ENCODE results near the gene GCGR.

Gene GCGR

DNA sequence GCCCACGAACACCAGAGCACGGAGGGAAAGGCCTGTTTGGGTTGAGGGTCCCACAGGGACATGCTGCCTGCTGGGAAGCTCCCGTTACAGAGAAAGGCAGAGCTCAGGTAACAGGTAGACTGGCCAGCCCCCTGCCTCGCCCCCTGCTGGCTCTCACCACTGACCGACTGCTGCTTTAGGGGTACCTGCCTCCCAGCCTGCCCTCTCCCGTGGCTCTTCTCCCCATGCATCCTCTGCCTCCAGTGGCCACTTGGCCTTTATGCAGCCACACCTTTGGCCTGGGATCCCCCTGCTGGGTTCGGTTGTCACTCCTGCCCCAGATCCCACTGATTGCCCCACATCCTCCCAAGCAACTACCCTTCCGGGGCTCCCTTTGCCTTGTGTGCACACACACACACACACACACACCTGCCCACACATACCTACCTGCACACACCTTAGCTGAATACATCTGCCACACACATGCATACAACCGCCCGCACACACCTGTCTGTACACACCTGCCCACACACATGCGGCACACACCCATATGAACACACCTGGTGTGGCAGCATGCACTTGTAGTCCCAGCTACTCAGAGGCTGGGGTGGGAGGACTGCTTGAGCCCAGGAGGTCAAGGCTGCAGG, 22.0 kb downstream of the GCGR start:
- H3K27ac ChIP-seq = no peak overlapping the region
- H3K9me3 ChIP-seq (ENCODE audit: severe bottlenecking) = no peaks in the 10 kb centered on the region
- peaks cover 23% of the 10 kb centered on the region for H3K36me3 ChIP-seq
- peak; percentile 56 for DNase-seq
- H3K4me3 ChIP-seq (ENCODE audit: low read depth, low read length) = no peak overlapping the region
- H3K27me3 ChIP-seq (ENCODE audit: insufficient read depth, low read depth, severe bottlenecking) = no peaks in the 10 kb centered on the region
- TF ChIP-seq CTCF (IDR thresholded peaks at IDR 0.05; ENCODE audit: low read depth, low read length) = peak; percentile 75

GRCh38 chr17:81828656-81829055, 24.7 kb downstream of the GCGR start:
- Histone ChIP-seq H3K27me3 (ENCODE audit: insufficient read depth, low read depth, severe bottlenecking) (no peaks in the 10 kb centered on the region), H3K27ac (no peak overlapping the region), H3K9me3 (ENCODE audit: severe bottlenecking) (no peaks in the 10 kb centered on the region), H3K4me3 (ENCODE audit: low read depth, low read length) (no peak overlapping the region), H3K36me3 (peaks cover 19% of the 10 kb centered on the region)
- TF ChIP-seq CTCF (IDR thresholded peaks at IDR 0.05; ENCODE audit: low read depth, low read length) = no peak
- no peak for DNase-seq

DNA sequence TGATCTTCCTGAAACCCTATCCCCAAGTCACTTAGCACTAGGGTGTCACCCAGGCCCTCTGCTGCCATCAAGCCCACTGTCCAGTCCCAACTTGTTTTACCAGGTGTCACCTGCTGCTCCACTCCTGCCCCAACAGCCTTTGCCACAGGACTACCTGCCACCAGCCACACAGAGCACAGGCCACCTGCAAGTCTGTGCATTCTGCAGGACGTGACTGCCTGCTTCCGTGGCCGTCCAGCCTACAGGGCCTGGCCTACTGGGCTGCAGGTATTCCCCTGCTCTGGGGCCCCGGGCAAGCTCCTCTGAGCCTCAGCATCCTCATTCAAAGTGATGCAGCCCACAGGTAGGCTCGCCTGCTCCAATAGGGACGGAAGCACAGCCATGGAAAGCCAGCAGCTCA, 25.9 kb downstream of the GCGR start:
- no peaks in the 10 kb centered on the region for H3K9me3 ChIP-seq (ENCODE audit: severe bottlenecking)
- H3K36me3 ChIP-seq = peaks cover 24% of the 10 kb centered on the region
- H3K27me3 ChIP-seq (ENCODE audit: insufficient read depth, low read depth, severe bottlenecking) = no peaks in the 10 kb centered on the region
- no peak overlapping the region for H3K27ac ChIP-seq
- H3K4me3 ChIP-seq (ENCODE audit: low read depth, low read length) = no peak overlapping the region
- TF ChIP-seq CTCF (IDR thresholded peaks at IDR 0.05; ENCODE audit: low read depth, low read length) = no peak
- DNase-seq = peak; percentile 11

DNA sequence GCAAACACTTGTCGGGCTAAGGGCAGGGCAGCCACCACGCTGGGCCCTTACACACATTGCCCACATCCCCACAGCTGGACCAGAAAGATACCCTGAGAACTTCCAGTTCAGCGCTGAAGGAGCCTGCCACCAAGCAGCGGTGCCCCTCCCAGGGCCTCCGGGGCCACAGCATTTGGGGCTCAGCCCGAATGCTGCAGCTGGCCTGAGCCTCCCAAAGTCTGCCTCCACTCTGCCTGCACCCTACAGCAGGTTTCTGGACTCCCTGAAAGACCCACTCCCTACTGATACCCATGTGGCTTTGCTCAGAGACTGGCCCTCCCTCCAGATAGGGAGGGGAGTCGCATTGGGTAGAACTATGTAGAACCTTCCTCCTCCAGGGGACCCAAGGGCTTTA, 27.6 kb downstream of the GCGR start:
- H3K9me3 ChIP-seq (ENCODE audit: severe bottlenecking) = no peaks in the 10 kb centered on the region
- no peak for TF ChIP-seq CTCF (IDR thresholded peaks at IDR 0.05; ENCODE audit: low read depth, low read length)
- no peak for DNase-seq
- peaks cover 24% of the 10 kb centered on the region for H3K36me3 ChIP-seq
- no peaks in the 10 kb centered on the region for H3K27me3 ChIP-seq (ENCODE audit: insufficient read depth, low read depth, severe bottlenecking)
- peak overlapping the region; percentile 89; the same call in 1 of the 2 replicates for H3K27ac ChIP-seq
- peak overlapping the region; percentile 79; the same call in 1 of the 2 replicates for H3K4me3 ChIP-seq (ENCODE audit: low read depth, low read length)

GRCh38 chr17:81831957-81832607, 28.1 kb downstream of the GCGR start:
- DNase-seq = peak; percentile 39
- Histone ChIP-seq H3K27ac (peak overlapping the region; percentile 89), H3K27me3 (ENCODE audit: insufficient read depth, low read depth, severe bottlenecking) (no peaks in the 10 kb centered on the region), H3K4me3 (ENCODE audit: low read depth, low read length) (peak overlapping the region; percentile 79), H3K9me3 (ENCODE audit: severe bottlenecking) (no peaks in the 10 kb centered on the region), H3K36me3 (peaks cover 24% of the 10 kb centered on the region)
- no peak for TF ChIP-seq CTCF (IDR thresholded peaks at IDR 0.05; ENCODE audit: low read depth, low read length)
